H4 (cell line): ENCODE results near the gene CYP3A5. TPM values are rescaled to one million over a fixed set of nuclear protein-coding genes. Genes with fewer than 3 reads are reported as not detected.
"Not testable (repeated sequence)": the region's sequence is repeated elsewhere in the genome, so short reads cannot be mapped to it uniquely, and the experiment has no call there.

Source experiments
- DNase-seq: peaks from one replicate; pipeline ENCODE4 v3.0.0-alpha.2; 2015; ENCODE audit warnings: low spot score
- total RNA-seq: library from RNA; depleted of rRNA; stranded (reverse); fragments of >200 nt; shearing (Covaris generic); gene quantifications from 2 replicates; pipeline ENCODE4 v1.2.3, GENCODE V29; 2014; rRNA removed

CYP3A5 gene
- not detected in 2 replicates for total RNA-seq

DNA sequence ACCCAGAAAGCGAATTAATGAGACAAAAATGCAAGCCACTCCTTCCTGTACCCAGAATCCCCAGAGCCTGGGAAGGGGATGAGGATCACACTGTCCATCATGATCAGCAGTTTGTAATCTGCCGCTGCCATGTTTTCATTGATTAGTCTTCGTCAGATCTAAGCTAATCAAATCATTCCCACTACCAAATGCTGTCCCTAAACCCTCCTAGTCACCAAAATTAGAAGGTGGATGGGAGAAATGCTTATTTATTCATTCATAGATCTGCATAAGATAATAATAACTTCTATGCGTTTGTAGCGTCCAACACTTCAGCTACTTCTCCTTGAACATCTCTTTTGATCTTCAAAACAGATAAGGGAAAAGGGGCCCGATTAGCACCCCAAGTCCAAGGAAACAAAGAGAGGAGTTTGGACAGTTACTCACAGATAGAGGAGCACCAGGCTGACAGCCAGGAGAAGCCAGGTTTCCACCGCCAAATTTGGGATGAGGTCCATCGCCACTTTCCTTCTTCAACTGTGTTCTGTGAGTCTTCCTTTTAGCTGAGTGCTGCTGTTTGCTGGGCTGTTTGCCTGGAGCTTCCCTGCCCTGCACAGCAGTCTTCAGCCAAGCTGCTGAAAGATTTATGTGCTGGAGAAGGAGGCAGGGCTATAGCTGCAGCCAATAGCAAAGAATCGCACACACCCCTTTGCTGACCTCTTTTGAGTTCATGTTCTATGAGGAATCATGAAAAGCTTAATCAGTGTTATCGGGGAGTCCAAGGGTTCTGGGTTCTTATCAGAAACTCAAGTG lies at the start of gene CYP3A5:
Gene CYP3A5, minus strand, starts transcription at position 597 of the 792 bp plus-strand sequence. Its CDS starts 100 bp downstream, at position 497.
- DNase-seq = no peak

DNA sequence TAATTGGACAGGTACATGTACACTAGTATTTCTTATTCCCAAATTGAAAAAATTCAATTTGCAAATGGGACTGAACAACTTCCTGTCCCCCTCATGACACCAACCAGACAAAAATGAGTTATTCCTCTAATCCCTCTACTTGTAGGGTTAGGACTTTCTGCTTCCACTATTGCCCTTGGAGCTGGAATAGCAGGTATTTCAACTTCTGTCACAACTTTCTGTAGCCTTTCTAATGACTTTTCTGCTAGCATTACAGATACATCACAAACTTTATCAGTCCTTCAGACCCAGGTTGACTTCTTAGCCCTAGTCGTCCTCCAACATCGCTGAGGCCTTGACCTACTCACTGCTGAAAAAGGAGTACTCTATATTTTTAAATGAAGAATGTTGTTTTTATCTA lies 48.8 kb upstream of the CYP3A5 start:
- DNase-seq = no peak

DNA sequence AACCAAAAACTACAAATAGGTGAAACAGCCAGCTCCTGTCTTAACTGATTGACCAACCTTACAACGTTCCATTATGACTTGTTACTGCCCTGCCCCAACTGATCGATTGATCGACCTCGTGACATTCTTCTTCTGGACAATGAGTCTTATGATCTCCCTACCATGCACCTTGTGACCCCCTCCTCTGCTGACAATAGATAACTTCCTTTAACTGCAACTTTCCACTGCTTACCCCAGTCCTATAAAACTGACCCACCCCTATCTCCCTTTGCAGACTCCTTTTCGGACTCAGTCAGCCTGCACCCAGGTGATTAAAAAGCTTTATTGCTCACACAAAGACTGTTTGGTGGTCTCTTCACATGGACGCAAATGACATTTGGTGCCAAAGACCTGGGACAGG lies 43.4 kb upstream of the CYP3A5 start:
- not testable (repeated sequence) for DNase-seq

DNA sequence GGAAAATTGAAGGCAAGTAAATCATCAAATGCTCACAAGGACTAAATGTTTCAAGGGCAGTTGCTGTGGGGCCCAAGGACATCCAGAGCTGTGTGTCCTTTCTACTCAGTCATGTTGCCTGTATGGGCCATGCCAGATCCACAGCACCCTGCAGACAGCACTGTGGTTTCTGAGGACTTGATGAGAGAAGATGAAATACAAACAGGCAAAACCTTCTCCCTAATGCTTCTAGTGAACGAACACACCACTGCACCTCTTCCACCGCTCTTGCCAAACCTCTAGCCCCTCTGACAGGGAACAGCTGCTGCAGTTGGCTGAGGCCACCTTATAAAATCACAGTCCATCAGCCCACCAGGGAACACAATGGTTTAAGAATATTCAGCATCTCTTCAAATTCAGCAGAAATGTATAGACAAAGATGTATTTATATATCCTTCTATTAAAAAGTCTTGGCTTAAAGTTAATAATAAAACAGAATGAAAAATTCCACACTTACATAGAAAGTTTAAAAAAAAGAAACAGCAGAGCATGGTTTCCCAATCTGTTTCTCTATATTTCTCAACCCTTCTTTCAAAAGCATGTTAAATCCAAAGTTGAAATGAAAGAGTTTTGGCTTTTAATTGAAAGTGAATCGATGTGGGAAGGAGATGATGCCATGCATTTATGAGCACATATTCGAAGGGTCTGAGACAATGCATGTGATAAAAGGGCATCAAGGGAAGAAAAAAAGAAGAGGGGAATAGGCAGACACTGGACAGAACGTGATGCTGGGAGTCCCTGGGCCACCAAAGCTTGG lies 41.2 kb upstream of the CYP3A5 start:
- DNase-seq = no peak

DNA sequence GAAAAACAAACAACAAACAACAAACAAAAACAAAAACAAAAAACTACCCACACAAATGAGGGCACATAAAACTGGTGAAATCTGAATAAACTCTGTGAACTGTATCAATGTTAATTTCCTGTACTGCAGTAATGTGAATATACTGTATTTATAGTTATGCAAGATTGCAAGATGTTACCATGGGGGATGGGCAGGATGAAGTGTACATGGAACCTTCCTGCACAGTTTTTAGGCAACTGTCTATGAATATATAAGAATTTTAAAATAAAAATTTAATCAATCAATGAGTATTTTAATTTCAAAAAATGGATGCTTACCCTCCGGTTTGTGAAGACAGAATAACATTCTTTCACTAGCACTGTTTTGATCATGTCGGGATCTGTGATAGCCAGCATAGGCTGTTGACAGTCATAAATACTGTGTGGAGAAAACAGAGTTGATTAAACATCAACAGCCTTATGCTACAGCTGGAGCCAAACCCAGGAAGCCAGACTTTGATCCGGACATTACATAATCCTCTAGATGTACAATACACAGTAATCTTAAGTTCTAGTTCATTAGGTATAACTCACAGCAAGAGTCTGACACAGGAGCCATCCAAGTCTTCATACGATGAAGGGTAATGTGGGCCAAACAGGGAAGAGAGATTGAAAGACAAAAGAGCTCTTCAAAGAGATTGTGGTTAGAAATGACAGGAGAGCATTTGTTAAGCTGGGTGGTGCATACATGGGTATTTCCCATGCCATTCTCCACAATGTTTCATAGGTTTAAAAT lies 40.4 kb upstream of the CYP3A5 start:
- no peak for DNase-seq

DNA sequence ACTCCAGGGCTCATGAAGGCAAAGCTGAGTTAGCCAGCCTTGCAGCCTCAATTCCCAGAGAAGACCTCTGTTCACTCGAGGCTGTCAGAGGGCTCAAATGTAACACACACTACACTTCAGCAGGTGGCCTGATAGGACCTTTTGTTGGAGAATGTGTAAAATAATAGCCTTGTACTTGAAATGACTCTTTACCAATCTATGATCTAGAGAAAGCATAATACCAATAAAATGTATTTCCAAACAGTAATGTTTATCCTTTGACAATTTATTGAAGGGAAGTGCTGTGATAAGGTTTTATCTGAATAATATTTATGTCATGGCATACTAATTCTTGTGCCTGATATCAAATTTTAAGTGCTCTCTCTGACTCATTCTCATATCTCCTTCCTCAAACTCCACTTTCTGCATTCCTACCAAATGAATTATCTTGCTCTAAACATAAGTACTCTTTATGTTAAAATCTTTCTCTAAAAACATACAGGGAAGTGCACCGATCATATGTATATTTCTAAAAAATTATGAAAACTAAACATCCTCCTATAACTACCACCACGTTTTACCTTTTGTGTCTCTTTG lies 34.3 kb upstream of the CYP3A5 start:
- no peak for DNase-seq

DNA sequence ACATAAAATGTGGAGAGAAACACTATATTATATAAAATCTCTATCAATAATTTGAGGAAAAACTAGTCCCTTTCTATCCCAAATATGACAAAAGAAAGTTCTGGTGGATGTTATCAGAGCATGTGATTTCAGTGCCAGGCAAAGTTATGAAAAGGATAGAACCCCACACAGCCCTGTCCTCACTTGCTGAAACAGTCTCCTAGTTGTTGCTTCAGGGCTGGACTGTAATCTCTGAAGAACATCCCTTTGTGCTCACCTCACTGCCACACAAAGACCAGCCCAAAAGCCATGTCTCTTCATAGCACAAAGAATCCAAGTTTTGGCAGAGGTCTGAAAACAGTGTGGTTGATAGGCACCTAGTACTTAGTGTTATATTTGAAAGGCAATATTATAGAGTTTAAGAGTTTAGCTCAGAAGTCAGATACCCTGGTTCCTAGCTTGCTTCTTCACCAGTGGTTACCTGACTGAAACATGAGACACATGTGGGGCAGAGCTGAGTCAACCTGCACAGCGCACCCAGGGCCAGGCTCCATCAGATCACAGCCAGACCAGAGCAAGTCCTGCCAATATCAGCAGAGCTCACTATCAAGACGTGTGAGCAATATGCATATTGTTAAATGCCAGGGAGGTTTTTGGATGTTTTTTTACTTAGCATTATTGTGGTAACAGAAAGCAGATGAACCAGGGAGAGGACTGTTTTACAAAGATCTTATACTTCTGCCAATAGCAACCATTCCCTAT lies 30.2 kb upstream of the CYP3A5 start:
- DNase-seq = no peak

DNA sequence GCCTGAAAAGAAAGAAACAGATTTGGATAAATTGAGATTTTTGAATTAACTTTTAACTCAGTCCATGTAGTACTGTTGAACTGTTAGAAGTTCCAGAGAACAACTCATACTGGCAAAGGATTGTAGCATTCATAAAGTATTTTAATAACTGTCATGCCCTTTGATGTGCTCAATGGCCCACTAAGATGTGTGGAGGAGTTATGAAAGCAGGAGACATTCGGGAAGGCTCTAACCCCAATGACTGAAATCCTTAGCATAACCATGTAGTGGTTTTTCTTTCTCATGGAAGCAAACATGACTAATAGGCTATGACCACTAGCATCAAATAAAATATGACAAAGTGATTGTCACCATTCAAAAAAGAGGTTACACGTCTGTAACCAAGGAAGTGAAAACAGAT lies 29.5 kb upstream of the CYP3A5 start:
- DNase-seq = no peak

DNA sequence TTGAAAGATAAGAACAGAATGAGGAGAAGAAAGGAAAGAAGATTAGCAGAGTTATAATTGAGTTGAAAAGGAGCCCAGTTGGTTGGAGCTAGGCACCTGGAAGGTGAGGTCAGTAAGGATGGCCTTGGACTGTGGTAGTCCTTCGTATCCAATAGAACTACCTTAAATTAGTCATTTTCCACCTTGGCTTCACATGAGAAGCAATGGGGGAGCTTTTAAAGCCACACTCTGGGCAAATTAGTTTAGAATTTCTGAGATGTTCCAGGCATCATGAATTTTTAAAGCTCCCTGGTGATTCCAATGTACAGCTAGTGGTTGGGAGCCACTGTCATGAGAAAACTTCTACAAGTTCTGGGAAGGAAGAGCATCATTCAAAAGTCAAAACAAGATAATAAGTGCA lies 27.3 kb upstream of the CYP3A5 start:
- DNase-seq = no peak

DNA sequence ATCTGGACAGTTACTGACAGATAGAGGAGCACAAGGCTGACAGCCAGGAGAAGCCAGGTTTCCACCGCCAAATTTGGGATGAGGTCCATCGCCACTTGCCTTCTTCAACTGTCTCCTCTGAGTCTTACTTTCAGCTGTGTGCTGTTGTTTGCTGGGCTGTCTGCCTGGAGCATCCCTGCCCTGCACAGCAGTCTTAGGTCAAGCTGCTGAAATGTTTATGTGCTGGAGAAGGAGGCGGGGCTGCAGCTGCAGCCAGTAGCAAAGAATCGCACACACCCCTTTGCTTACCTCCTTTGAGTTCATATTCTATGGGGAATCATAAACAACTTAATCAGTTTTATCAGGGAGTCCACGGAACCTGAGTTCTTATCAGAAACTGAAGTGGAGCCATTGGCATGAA lies 20.1 kb upstream of the CYP3A5 start:
- DNase-seq = no peak

DNA sequence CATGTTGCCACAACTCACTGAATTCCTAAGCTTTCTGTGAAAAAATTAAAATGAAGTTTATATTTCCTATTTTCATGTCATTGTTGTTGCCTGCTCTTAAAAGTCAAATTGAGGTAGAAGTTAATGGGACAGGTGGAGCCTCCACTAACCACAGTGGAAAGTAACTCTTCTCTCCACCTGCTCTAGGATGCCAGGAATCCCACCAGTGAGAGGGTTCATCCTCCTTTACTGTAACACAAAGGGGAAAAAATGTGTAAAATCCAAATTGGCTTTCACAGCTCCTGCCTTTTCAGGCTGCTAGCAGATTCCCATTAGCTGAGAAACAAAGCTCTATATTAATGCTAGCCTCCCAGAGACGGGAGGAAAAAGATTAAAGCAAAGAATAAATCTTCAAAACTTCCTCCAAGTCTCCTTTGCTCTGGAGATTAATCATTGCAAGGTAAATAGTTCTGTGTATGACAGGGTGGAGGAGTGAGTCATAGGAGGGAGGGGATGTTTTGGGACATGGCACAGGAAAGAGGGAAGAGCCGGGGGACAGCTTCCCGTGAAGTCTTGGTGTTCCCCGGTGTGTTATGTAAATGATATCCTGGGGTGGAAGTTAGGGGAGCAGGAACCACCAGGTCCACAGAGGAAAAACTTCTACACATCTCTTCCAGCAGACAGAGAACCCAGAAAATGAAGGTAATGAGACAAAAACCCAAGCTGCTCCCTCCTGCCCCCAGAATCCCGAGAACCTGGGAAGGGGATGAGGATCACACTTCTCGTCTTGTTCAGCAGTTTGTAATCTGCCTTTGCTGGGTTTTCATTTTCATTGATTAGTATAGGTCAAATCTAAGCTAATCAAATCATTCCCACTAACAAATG lies 19.3 kb upstream of the CYP3A5 start:
- peak; percentile 18 for DNase-seq

DNA sequence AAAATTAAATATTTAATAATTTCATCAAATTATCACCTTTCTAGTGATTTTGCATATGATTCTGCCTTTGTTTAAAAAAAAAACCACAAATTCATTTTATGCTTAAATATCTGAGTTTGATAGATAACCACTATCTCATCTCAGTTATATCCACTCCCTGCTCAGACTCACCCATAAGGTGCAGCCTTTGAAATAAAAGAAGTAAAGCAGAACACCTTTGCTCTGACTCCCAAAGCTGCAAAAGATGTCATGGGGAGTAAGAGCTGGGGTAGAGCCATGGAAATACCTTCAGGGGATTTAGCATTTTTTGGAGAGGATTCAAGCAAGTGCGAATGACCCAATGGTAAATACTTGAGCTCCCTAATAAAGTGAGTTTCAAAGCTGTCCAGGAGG lies 15.1 kb upstream of the CYP3A5 start:
- DNase-seq = no peak

DNA sequence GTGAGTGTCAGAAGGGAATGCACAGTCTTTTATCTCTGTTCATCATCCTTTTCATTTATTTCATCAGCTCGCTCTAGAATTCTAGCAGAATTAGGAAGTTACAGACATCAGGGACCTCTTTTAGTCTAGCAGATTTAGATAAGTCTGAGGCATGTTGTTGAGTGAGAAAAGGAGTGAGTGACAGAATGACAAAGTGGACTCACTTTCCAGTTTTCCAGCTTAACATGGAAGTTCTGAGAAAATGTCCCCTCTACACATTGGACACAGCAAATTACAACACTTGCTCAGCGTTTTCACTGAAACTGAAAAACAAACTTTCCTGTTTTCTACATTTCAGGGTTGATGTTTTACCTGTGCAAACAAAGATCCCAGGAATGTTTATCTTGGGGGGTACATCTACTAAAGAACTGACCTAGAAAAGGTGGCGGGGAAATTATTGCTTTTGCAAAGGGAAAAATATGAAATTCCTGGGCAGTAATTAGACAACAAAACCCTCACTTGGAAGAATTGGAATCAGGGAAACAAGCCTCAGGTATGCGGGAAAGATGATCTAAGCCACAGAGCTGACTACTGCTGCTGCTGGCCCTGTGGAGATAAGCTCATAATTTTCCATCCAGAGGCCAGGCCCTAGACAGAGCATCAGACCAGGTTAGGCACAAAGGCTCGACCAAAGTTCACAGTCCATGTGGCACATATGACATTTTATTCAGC lies 14.6 kb upstream of the CYP3A5 start:
- no peak for DNase-seq

DNA sequence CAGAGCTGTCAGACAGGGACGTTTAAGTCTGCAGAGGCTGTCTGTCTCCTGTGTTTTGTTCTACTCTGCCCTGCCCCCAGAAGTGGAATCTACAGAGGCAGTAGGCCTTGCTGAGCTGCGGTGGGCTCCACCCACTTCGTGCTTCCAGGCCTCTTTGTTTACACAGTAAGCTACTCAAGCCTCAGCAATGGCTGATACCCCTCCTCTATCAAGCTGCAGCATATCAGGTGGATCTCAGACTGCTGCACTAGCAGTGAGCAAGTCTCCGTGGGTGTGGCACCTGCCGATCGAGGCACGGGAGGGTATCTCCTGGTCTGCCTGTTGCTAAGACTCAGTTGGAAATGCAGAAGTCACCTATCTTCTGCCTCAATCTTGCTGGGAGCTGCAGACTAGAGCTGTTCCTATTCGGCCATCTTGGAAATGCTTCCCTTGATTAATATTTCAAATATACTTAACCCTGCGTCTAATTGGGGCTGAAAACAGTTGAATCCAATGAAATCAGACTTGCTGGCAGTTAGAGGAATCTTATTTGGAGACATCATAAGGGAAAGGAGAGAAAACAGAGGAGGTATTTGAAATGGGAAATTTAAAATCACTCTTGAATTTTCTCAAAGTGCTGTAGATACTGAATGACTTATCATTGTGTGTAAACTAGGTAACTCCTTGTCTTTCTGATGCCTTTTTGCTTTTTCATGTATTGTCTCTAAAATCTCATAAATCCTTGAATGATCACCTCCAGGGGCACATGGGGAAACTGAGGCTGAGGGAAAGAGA lies 13.8 kb upstream of the CYP3A5 start:
- DNase-seq = peak; percentile 39

DNA sequence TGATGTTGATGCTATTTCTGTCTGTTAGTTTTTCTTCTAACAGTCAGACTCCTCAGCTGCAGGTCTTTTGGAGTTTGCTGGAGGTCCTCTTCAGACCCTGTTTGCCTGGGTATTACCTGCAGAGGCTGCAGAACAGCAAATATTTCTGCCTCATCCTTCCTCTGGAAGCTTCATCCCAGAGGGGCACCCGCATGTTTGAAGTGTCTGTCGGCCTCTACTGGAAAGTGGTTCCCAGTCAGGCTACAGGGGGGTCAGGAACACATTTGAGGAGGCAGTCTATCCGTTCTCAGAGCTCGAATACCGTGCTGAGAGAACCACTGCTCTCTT lies 13.3 kb upstream of the CYP3A5 start:
- DNase-seq = no peak

DNA sequence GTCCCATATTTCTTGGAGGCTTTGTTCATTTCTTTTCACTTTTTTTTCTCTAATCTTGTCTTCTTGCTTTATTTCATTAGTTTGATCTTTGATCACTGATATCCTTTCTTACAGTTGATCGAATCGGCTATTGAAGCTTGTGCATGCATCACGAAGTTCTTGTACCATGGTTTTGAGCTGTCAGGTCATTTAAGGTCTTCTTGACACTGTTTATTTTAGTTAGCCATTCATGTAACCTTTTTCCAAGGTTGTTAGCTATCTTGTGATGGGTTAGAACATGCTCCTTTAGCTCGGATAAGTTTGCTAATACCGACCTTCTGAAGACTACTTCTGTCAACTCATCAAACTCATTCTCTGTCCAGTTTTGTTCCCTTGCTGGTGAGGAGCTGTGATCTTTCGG lies 12.8 kb upstream of the CYP3A5 start:
- not testable (repeated sequence) for DNase-seq

DNA sequence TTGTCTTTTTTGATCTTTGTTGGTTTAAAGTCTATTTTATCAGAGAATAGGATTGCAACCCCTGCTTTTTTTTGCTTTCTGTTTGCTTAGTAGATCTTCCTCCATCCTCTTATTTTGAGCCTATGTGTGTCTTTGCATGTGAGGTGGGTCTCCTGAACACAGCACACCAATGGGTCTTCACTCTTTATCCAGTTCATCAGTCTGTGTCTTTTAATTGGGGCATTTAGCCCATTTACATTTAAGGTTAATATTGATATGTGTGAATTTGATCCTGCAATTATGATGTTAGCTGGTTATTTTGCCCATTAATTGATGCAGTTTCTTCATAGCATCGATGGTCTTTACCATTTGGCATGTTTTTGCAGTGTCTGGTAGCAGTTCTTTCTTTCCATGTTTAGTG lies 11.9 kb upstream of the CYP3A5 start:
- DNase-seq = not testable (repeated sequence)

DNA sequence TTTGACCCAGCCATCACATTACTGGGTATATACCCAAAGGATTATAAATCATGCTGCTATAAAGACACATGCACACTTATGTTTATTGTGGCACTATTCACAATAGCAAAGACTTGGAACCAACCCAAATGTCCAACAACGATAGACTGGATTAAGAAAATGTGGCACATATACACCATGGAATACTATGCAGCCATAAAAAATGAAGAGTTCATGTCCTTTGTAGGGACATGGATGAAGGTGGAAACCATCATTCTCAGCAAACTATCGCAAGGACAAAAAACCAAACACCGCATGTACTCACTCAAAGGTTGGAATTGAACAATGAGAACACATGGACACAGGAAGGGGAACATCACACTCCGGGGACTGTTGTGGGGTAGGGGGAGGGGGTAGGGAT lies 11.1 kb upstream of the CYP3A5 start:
- DNase-seq = not testable (repeated sequence)
